ENCODE data around the gene NFE2L2.

Gene NFE2L2

DNA sequence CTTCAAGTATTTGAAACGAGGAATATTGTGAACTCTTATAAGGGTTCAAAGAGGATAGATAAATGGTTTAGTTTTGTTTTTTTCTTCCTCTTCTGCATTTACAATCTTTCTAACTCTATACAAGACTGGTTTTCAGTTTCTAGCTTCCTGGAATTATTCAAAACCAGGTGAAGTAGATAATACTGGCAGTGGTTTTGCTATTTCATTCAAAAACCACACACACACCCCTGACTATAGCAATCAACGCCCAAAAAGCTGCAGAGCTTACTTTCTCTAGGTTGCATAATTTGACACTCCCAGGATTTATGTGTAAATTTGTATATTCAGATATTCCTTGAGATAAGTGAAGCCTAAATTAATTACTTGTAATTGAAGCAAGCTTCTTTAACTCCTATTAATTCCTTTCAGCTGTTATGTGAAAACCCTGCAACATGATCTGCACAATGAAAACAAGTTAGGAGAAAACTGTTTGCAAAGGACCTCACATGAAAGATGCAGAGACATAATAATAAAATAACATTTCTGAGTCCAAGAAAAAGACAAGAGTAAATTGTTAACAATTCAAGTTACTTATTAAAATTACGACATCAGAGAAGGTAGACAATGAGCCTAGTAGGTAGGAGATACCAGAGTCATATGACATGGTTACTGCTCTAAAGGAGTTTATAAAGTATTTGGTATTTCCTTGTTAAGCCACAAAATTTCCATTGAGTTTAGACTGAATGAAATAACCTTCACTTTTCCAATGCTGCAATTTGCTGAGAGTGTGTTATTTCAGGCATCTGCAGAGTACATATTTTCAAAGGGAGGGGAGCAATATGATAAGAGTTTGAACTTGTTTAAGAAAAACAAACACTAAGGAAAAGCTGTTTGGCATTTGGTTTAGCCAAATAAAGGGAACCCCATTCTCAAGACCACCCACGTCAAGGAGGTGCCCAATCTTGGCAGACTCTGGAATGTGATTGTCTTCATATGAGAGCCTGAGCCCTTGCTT lies 1.6 kb upstream of the NFE2L2 start:
- no peak for TF ChIP-seq TCF4 (CRISPR knock-in tag; IDR thresholded peaks at IDR 0.05; ENCODE audit: borderline replicate concordance)
- TF ChIP-seq ISL1 (CRISPR knock-in tag; IDR thresholded peaks at IDR 0.05) = no peak
- TF ChIP-seq PPARA (CRISPR knock-in tag; IDR thresholded peaks at IDR 0.05; ENCODE audit: borderline replicate concordance) = no peak
- no peak for TF ChIP-seq ZNF8 (CRISPR knock-in tag; IDR thresholded peaks at IDR 0.05)
- TF ChIP-seq, protein P1, sequence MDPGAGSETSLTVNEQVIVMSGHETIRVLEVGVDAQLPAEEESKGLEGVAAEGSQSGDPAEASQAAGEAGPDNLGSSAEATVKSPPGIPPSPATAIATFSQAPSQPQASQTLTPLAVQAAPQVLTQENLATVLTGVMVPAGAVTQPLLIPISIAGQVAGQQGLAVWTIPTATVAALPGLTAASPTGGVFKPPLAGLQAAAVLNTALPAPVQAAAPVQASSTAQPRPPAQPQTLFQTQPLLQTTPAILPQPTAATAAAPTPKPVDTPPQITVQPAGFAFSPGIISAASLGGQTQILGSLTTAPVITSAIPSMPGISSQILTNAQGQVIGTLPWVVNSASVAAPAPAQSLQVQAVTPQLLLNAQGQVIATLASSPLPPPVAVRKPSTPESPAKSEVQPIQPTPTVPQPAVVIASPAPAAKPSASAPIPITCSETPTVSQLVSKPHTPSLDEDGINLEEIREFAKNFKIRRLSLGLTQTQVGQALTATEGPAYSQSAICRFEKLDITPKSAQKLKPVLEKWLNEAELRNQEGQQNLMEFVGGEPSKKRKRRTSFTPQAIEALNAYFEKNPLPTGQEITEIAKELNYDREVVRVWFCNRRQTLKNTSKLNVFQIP (CRISPR knock-in tag; IDR thresholded peaks at IDR 0.05; ENCODE audit: borderline replicate concordance, low read depth) = no peak
- no peak for TF ChIP-seq TOX (CRISPR knock-in tag; IDR thresholded peaks at IDR 0.05; ENCODE audit: borderline replicate concordance)
- no peak for TF ChIP-seq GLIS3 (CRISPR knock-in tag; IDR thresholded peaks at IDR 0.05)
- TF ChIP-seq ZNF70 (CRISPR knock-in tag; IDR thresholded peaks at IDR 0.05) = no peak
- TF ChIP-seq ZFP30 (CRISPR knock-in tag; IDR thresholded peaks at IDR 0.05) = no peak
- TF ChIP-seq, protein P2, sequence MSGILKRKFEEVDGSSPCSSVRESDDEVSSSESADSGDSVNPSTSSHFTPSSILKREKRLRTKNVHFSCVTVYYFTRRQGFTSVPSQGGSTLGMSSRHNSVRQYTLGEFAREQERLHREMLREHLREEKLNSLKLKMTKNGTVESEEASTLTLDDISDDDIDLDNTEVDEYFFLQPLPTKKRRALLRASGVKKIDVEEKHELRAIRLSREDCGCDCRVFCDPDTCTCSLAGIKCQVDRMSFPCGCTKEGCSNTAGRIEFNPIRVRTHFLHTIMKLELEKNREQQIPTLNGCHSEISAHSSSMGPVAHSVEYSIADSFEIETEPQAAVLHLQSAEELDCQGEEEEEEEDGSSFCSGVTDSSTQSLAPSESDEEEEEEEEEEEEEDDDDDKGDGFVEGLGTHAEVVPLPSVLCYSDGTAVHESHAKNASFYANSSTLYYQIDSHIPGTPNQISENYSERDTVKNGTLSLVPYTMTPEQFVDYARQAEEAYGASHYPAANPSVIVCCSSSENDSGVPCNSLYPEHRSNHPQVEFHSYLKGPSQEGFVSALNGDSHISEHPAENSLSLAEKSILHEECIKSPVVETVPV (CRISPR knock-in tag; IDR thresholded peaks at IDR 0.05) = no peak
- TF ChIP-seq ARNTL (CRISPR knock-in tag; IDR thresholded peaks at IDR 0.05; ENCODE audit: borderline replicate concordance, low read depth) = no peak
- TF ChIP-seq, protein P3, sequence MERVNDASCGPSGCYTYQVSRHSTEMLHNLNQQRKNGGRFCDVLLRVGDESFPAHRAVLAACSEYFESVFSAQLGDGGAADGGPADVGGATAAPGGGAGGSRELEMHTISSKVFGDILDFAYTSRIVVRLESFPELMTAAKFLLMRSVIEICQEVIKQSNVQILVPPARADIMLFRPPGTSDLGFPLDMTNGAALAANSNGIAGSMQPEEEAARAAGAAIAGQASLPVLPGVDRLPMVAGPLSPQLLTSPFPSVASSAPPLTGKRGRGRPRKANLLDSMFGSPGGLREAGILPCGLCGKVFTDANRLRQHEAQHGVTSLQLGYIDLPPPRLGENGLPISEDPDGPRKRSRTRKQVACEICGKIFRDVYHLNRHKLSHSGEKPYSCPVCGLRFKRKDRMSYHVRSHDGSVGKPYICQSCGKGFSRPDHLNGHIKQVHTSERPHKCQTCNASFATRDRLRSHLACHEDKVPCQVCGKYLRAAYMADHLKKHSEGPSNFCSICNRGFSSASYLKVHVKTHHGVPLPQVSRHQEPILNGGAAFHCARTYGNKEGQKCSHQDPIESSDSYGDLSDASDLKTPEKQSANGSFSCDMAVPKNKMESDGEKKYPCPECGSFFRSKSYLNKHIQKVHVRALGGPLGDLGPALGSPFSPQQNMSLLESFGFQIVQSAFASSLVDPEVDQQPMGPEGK (CRISPR knock-in tag; IDR thresholded peaks at IDR 0.05; ENCODE audit: borderline replicate concordance) = no peak
- TF ChIP-seq CSDC2 (CRISPR knock-in tag; IDR thresholded peaks at IDR 0.05) = no peak
- TF ChIP-seq, protein P4, sequence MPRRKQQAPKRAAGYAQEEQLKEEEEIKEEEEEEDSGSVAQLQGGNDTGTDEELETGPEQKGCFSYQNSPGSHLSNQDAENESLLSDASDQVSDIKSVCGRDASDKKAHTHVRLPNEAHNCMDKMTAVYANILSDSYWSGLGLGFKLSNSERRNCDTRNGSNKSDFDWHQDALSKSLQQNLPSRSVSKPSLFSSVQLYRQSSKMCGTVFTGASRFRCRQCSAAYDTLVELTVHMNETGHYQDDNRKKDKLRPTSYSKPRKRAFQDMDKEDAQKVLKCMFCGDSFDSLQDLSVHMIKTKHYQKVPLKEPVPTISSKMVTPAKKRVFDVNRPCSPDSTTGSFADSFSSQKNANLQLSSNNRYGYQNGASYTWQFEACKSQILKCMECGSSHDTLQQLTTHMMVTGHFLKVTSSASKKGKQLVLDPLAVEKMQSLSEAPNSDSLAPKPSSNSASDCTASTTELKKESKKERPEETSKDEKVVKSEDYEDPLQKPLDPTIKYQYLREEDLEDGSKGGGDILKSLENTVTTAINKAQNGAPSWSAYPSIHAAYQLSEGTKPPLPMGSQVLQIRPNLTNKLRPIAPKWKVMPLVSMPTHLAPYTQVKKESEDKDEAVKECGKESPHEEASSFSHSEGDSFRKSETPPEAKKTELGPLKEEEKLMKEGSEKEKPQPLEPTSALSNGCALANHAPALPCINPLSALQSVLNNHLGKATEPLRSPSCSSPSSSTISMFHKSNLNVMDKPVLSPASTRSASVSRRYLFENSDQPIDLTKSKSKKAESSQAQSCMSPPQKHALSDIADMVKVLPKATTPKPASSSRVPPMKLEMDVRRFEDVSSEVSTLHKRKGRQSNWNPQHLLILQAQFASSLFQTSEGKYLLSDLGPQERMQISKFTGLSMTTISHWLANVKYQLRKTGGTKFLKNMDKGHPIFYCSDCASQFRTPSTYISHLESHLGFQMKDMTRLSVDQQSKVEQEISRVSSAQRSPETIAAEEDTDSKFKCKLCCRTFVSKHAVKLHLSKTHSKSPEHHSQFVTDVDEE (CRISPR knock-in tag; IDR thresholded peaks at IDR 0.05) = no peak
- TF ChIP-seq, protein P5, sequence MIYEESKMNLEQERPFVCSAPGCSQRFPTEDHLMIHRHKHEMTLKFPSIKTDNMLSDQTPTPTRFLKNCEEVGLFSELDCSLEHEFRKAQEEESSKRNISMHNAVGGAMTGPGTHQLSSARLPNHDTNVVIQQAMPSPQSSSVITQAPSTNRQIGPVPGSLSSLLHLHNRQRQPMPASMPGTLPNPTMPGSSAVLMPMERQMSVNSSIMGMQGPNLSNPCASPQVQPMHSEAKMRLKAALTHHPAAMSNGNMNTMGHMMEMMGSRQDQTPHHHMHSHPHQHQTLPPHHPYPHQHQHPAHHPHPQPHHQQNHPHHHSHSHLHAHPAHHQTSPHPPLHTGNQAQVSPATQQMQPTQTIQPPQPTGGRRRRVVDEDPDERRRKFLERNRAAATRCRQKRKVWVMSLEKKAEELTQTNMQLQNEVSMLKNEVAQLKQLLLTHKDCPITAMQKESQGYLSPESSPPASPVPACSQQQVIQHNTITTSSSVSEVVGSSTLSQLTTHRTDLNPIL (CRISPR knock-in tag; IDR thresholded peaks at IDR 0.05; ENCODE audit: low read depth) = no peak
- TF ChIP-seq BACH2 (CRISPR knock-in tag; IDR thresholded peaks at IDR 0.05; ENCODE audit: borderline replicate concordance) = no peak
- TF ChIP-seq ESRRG (CRISPR knock-in tag; IDR thresholded peaks at IDR 0.05) = no peak
- no peak for TF ChIP-seq OSR1 (CRISPR knock-in tag; IDR thresholded peaks at IDR 0.05)
- ATAC-seq = no peak

DNA sequence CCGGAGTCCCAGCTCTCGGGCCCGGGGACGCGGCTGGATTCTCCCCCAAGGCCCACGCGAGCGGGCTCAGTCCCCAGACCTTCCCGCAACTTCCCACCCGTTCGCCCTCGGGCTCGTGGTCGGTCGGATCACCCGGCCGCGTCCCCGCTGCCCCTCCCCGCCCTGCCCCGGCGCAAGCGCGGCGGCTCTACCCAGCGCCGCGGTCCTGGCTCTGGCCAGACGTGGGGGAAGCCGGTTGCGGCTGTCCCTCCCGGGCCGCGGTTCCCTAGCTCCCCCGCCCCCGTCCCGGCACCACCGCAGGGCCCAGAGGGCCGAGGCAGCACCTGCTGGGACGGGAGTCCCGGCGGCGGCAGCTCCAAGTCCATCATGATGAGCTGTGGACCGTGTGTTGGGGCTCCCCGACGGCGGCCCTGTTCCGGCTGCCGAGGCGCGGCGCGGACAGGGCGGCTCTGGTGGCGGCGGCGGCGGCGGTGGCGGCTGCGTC lies 276 bp downstream of the NFE2L2 start:
- TF ChIP-seq RARB (CRISPR knock-in tag; IDR thresholded peaks at IDR 0.05) = no peak
- TF ChIP-seq BACH2 (CRISPR knock-in tag; IDR thresholded peaks at IDR 0.05; ENCODE audit: borderline replicate concordance) = no peak
- TF ChIP-seq OSR1 (CRISPR knock-in tag; IDR thresholded peaks at IDR 0.05) = no peak
- TF ChIP-seq PPARA (CRISPR knock-in tag; IDR thresholded peaks at IDR 0.05; ENCODE audit: borderline replicate concordance) = no peak
- TF ChIP-seq, protein P2 (CRISPR knock-in tag; IDR thresholded peaks at IDR 0.05) = no peak
- TF ChIP-seq ZC3H10 (CRISPR knock-in tag; IDR thresholded peaks at IDR 0.05) = no peak
- TF ChIP-seq, protein P1 (CRISPR knock-in tag; IDR thresholded peaks at IDR 0.05; ENCODE audit: borderline replicate concordance, low read depth) = no peak
- ATAC-seq = peak; percentile 44

Measured in SK-N-SH treated with all-trans-retinoic acid at 6 μM for 48 hours (cell line).